Neutrophil (primary cell): Measurements from ENCODE around the gene GIPC1.

Experiments used
- H3K27ac ChIP-seq: fragments of 200-600 bp; sonication (generic); 2 replicates; pipeline ENCODE4 v1.5.1; 2016; ENCODE audit warnings: mild to moderate bottlenecking, moderate library complexity
- H3K27me3 ChIP-seq: fragments of 200-600 bp; sonication (generic); 2 replicates; pipeline ENCODE4 v1.6.0; 2016; ENCODE audit warnings: mild to moderate bottlenecking
- H3K36me3 ChIP-seq: fragments of 200-600 bp; sonication (generic); 2 replicates; pipeline ENCODE4 v1.5.1; 2017
- H3K4me1 ChIP-seq, 2 experiments: fragments of 200-600 bp in 1 of 2; sonication (generic) in 1 of 2; 1 replicate in 1 of 2; 2 replicates in 1 of 2; pipeline versions ENCODE4 v1.5.1 to v1.6.1; 2013 to 2016; ENCODE audit warnings: low read depth in 1 of 2, low read length in 1 of 2, mild to moderate bottlenecking in 1 of 2, moderate library complexity in 1 of 2; ENCODE audit not compliant: control insufficient read depth in 1 of 2, insufficient read depth in 1 of 2
- H3K4me3 ChIP-seq, 2 experiments: fragments of 200-600 bp in 1 of 2; sonication (generic) in 1 of 2; 1 replicate in 1 of 2; 2 replicates in 1 of 2; pipeline ENCODE4 v1.5.1; 2013 to 2016; ENCODE audit warnings: low read depth in 1 of 2, low read length in 1 of 2, mild to moderate bottlenecking in 1 of 2, moderate library complexity in 1 of 2
- H3K9me3 ChIP-seq: fragments of 200-600 bp; sonication (generic); 2 replicates; pipeline ENCODE4 v1.5.1; 2016
- CTCF ChIP-seq: fragments of 200-600 bp; sonication (generic); IDR thresholded peaks from 2 replicates; pipeline ENCODE4 v1.5.1; 2016; ENCODE audit warnings: antibody characterized with exemption

The GIPC1 gene

GRCh38 chr19:14494411-14494810, 1.5 kb downstream of the GIPC1 start:
- no peak for TF ChIP-seq CTCF
- H3K27me3 ChIP-seq, result peaks cover 32% of the 10 kb centered on the region
- no peak overlapping the region for H3K27ac ChIP-seq
- H3K4me3 ChIP-seq, result no peak overlapping the region
- no peaks in the 10 kb centered on the region for H3K9me3 ChIP-seq
- H3K4me1 ChIP-seq, result peaks cover 16 to 17% of the 10 kb centered on the region in 2 experiments
- H3K36me3 ChIP-seq, result no peaks in the 10 kb centered on the region

- Histone ChIP-seq H3K4me3 (no peak overlapping the region), H3K4me1 (peaks cover 15 to 16% of the 10 kb centered on the region in 2 experiments), H3K36me3 (no peaks in the 10 kb centered on the region), H3K9me3 (no peaks in the 10 kb centered on the region), H3K27ac (no peak overlapping the region), H3K27me3 (peaks cover 32% of the 10 kb centered on the region)
- no peak for TF ChIP-seq CTCF
Observed at GRCh38 chr19:14492756-14493337, 3.1 kb downstream of the GIPC1 start.

- Histone ChIP-seq H3K4me1 (no peaks in the 10 kb centered on the region), H3K36me3 (no peaks in the 10 kb centered on the region), H3K27me3 (no peaks in the 10 kb centered on the region), H3K27ac (no peak overlapping the region), H3K4me3 (no peak overlapping the region), H3K9me3 (no peaks in the 10 kb centered on the region)
- TF ChIP-seq CTCF, result no peak
Observed at GRCh38 chr19:14487370-14488125, 8.4 kb downstream of the GIPC1 start.

- Histone ChIP-seq H3K4me3 (no peak overlapping the region), H3K4me1 (peaks cover 14 to 15% of the 10 kb centered on the region in 2 experiments), H3K36me3 (no peaks in the 10 kb centered on the region), H3K27me3 (peaks cover 3% of the 10 kb centered on the region), H3K27ac (no peak overlapping the region), H3K9me3 (no peaks in the 10 kb centered on the region)
- no peak for TF ChIP-seq CTCF
Observed at GRCh38 chr19:14482172-14482941, 13.6 kb downstream of the GIPC1 start.

GRCh38 chr19:14480700-14481079, 15.2 kb downstream of the GIPC1 start:
- Histone ChIP-seq H3K4me1 (peaks cover 21 to 22% of the 10 kb centered on the region in 2 experiments), H3K36me3 (no peaks in the 10 kb centered on the region), H3K4me3 (no peak overlapping the region)

More at GRCh38 chr19:14480700-14481079, 15.2 kb downstream of the GIPC1 start:
- peaks cover 19% of the 10 kb centered on the region for H3K27me3 ChIP-seq
- TF ChIP-seq CTCF, result no peak
- no peak overlapping the region for H3K27ac ChIP-seq
- no peaks in the 10 kb centered on the region for H3K9me3 ChIP-seq
